HK-2 (cell line): Measurements from ENCODE around the gene PRKAR1B.
A peak's percentile ranks its signal among the peaks of the same experiment; 100 is the strongest.

Experiments
- DNase-seq: peaks from one replicate; pipeline ENCODE4 v3.0.0-alpha.2; 2018; ENCODE audit not compliant: unreplicated experiment

The PRKAR1B gene

GRCh38 chr7:739983-740942, 13.2 kb upstream of the PRKAR1B start:
- DNase-seq = no peak

GRCh38 chr7:739455-739982, 12.4 kb upstream of the PRKAR1B start:
- no peak for DNase-seq

GRCh38 chr7:738723-739454, 11.8 kb upstream of the PRKAR1B start:
- DNase-seq = no peak

- DNase-seq = no peak
Measured at GRCh38 chr7:738241-738640, 11.2 kb upstream of the PRKAR1B start.

- no peak for DNase-seq
Measured at GRCh38 chr7:734808-735207, 7.7 kb upstream of the PRKAR1B start.

GRCh38 chr7:734214-734613, 7.1 kb upstream of the PRKAR1B start:
- no peak for DNase-seq

GRCh38 chr7:732556-732955, 5.5 kb upstream of the PRKAR1B start:
- no peak for DNase-seq

- no peak for DNase-seq
Measured at GRCh38 chr7:732094-732541, 5.0 kb upstream of the PRKAR1B start.

- DNase-seq = no peak
Measured at GRCh38 chr7:731440-732085, 4.5 kb upstream of the PRKAR1B start.

GRCh38 chr7:730501-731439, 3.7 kb upstream of the PRKAR1B start:
- no peak for DNase-seq

GRCh38 chr7:729140-730000, 2.3 kb upstream of the PRKAR1B start:
- no peak for DNase-seq

GRCh38 chr7:728602-729001, 1.5 kb upstream of the PRKAR1B start:
- no peak for DNase-seq

GRCh38 chr7:727806-728460, 852 bp upstream of the PRKAR1B start:
- DNase-seq = no peak

GRCh38 chr7:726854-727103, 302 bp downstream of the PRKAR1B start:
- DNase-seq = no peak

GRCh38 chr7:726084-726853, 812 bp downstream of the PRKAR1B start, which contains the start of gene DNAAF5:
Gene DNAAF5, plus strand, starts transcription at chr7:726699. Its CDS starts 22 bp downstream, at chr7:726721.
- peak; percentile 85 for DNase-seq

GRCh38 chr7:725223-726005, 1.7 kb downstream of the PRKAR1B start:
- peak; percentile 28 for DNase-seq

- DNase-seq = no peak
Measured at GRCh38 chr7:724298-724697, 2.8 kb downstream of the PRKAR1B start.

GRCh38 chr7:723541-723940, 3.5 kb downstream of the PRKAR1B start:
- no peak for DNase-seq
